ENCODE data around the gene TSC22D2.

Gene TSC22D2

GRCh38 chr3:150390087-150390486 lies 18.0 kb upstream of the TSC22D2 start:
- TF ChIP-seq, protein P1, sequence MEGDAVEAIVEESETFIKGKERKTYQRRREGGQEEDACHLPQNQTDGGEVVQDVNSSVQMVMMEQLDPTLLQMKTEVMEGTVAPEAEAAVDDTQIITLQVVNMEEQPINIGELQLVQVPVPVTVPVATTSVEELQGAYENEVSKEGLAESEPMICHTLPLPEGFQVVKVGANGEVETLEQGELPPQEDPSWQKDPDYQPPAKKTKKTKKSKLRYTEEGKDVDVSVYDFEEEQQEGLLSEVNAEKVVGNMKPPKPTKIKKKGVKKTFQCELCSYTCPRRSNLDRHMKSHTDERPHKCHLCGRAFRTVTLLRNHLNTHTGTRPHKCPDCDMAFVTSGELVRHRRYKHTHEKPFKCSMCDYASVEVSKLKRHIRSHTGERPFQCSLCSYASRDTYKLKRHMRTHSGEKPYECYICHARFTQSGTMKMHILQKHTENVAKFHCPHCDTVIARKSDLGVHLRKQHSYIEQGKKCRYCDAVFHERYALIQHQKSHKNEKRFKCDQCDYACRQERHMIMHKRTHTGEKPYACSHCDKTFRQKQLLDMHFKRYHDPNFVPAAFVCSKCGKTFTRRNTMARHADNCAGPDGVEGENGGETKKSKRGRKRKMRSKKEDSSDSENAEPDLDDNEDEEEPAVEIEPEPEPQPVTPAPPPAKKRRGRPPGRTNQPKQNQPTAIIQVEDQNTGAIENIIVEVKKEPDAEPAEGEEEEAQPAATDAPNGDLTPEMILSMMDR (IDR thresholded peaks at IDR 0.05; ENCODE audit: insufficient read depth, low read length, poor library complexity, severe bottlenecking), result no peak
- Histone ChIP-seq H3K27me3 (replicated peaks; ENCODE audit: control insufficient read depth, insufficient read depth, low read length) (no peaks in the 10 kb centered on the region), H3K4me3 (replicated peaks; ENCODE audit: low read depth, low read length) (no peak overlapping the region), H3K36me3 (ENCODE audit: control insufficient read depth, insufficient read depth, low read length) (no peaks in the 10 kb centered on the region)
- no peak for DNase-seq (ENCODE audit: extremely low read depth, insufficient read length)

DNA sequence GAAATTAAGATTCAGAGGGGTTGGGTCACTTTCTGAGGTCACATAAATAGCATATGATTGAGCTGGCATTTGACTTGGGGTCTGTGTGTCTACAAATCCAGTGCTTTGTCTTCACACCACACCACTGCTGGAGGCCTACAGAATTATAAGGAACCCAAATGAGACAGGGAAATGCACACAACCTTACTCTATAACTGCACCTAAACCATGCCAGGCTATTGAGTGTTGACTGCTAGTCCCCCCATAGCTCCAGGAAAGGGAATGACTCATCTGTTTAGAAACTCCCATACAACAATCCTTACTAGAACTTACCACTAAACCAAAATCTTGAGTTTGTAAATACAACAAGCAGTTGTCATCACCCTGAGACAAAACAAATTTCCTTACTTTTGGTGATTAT lies 16.9 kb upstream of the TSC22D2 start:
- Histone ChIP-seq H3K27me3 (replicated peaks; ENCODE audit: control insufficient read depth, insufficient read depth, low read length) (no peaks in the 10 kb centered on the region), H3K36me3 (ENCODE audit: control insufficient read depth, insufficient read depth, low read length) (no peaks in the 10 kb centered on the region), H3K4me3 (replicated peaks; ENCODE audit: low read depth, low read length) (no peak overlapping the region)
- TF ChIP-seq, protein P1 (IDR thresholded peaks at IDR 0.05; ENCODE audit: insufficient read depth, low read length, poor library complexity, severe bottlenecking), result no peak
- DNase-seq (ENCODE audit: extremely low read depth, insufficient read length), result no peak

- Histone ChIP-seq H3K36me3 (ENCODE audit: control insufficient read depth, insufficient read depth, low read length) (no peaks in the 10 kb centered on the region), H3K27me3 (replicated peaks; ENCODE audit: control insufficient read depth, insufficient read depth, low read length) (no peaks in the 10 kb centered on the region), H3K4me3 (replicated peaks; ENCODE audit: low read depth, low read length) (no peak overlapping the region)
- TF ChIP-seq, protein P1 (IDR thresholded peaks at IDR 0.05; ENCODE audit: insufficient read depth, low read length, poor library complexity, severe bottlenecking), result no peak
- no peak for DNase-seq (ENCODE audit: extremely low read depth, insufficient read length)
Observed at GRCh38 chr3:150393745-150394144, 14.4 kb upstream of the TSC22D2 start.

GRCh38 chr3:150394606-150395005 lies 13.5 kb upstream of the TSC22D2 start:
- TF ChIP-seq, protein P1 (IDR thresholded peaks at IDR 0.05; ENCODE audit: insufficient read depth, low read length, poor library complexity, severe bottlenecking), result no peak
- Histone ChIP-seq H3K4me3 (replicated peaks; ENCODE audit: low read depth, low read length) (no peak overlapping the region), H3K36me3 (ENCODE audit: control insufficient read depth, insufficient read depth, low read length) (no peaks in the 10 kb centered on the region), H3K27me3 (replicated peaks; ENCODE audit: control insufficient read depth, insufficient read depth, low read length) (no peaks in the 10 kb centered on the region)
- DNase-seq (ENCODE audit: extremely low read depth, insufficient read length), result no peak

DNA sequence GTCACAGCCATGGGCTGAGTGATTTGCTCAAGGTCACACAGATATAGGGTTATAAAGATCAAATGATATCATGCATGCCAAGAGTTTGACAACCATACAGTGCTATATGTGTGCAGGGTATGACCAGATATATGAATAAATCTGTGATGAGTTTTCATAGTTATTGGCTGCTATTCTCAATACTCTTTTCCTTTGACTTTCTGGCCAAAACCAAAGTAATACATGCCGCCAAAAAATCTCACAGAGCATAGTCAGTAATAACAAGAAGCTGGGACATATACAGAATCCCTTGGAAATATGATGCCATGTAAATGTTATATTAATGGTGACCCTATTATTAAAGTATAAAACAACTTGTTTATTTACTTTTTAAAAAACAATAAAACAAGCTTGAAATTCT lies 11.6 kb upstream of the TSC22D2 start:
- DNase-seq (ENCODE audit: extremely low read depth, insufficient read length), result no peak
- Histone ChIP-seq H3K4me3 (replicated peaks; ENCODE audit: low read depth, low read length) (no peak overlapping the region), H3K36me3 (ENCODE audit: control insufficient read depth, insufficient read depth, low read length) (no peaks in the 10 kb centered on the region), H3K27me3 (replicated peaks; ENCODE audit: control insufficient read depth, insufficient read depth, low read length) (no peaks in the 10 kb centered on the region)
- TF ChIP-seq, protein P1 (IDR thresholded peaks at IDR 0.05; ENCODE audit: insufficient read depth, low read length, poor library complexity, severe bottlenecking), result no peak

GRCh38 chr3:150396956-150397550 lies 11.0 kb upstream of the TSC22D2 start:
- no peaks in the 10 kb centered on the region for H3K36me3 ChIP-seq (ENCODE audit: control insufficient read depth, insufficient read depth, low read length)
- no peak for DNase-seq (ENCODE audit: extremely low read depth, insufficient read length)
- no peaks in the 10 kb centered on the region for H3K27me3 ChIP-seq (replicated peaks; ENCODE audit: control insufficient read depth, insufficient read depth, low read length)
- no peak overlapping the region for H3K4me3 ChIP-seq (replicated peaks; ENCODE audit: low read depth, low read length)
- TF ChIP-seq, protein P1 (IDR thresholded peaks at IDR 0.05; ENCODE audit: insufficient read depth, low read length, poor library complexity, severe bottlenecking), result no peak
